Trophoblast cell (in vitro differentiated cells and primary cell): ENCODE data around the gene EBF3.

Experiments
- DNase-seq, 2 donors: peaks; one replicate each; pipeline ENCODE4 v3.0.0-alpha.2; 2016
- H2AFZ ChIP-seq: 2 replicates; pipeline ENCODE4 v1.6.1; 2013; ENCODE audit warnings: low read length, moderate library complexity, mild to moderate bottlenecking; ENCODE audit not compliant: insufficient read depth, poor library complexity
- H2AK5ac ChIP-seq: 2 replicates; pipeline ENCODE4 v1.6.1; 2013; ENCODE audit warnings: mild to moderate bottlenecking, low read length
- H2BK120ac ChIP-seq: 2 replicates; pipeline ENCODE4 v1.6.1; 2013; ENCODE audit warnings: low read length, mild to moderate bottlenecking, moderate library complexity; ENCODE audit not compliant: insufficient read depth, poor library complexity
- H2BK12ac ChIP-seq: 2 replicates; pipeline ENCODE4 v1.6.1; 2013; ENCODE audit warnings: mild to moderate bottlenecking, low read length, moderate library complexity
- H2BK5ac ChIP-seq: 2 replicates; pipeline ENCODE4 v1.6.1; 2013; ENCODE audit warnings: low read length, low read depth, moderate library complexity, mild to moderate bottlenecking; ENCODE audit not compliant: poor library complexity
- H3K14ac ChIP-seq: 2 replicates; pipeline ENCODE4 v1.6.1; 2013; ENCODE audit warnings: mild to moderate bottlenecking, low read length
- H3K18ac ChIP-seq: 2 replicates; pipeline ENCODE4 v1.6.1; 2013; ENCODE audit warnings: mild to moderate bottlenecking, low read length
- H3K23ac ChIP-seq: 2 replicates; pipeline ENCODE4 v1.6.1; 2013; ENCODE audit warnings: low read length
- H3K27ac ChIP-seq: 2 replicates; pipeline ENCODE4 v1.5.1; 2013; ENCODE audit warnings: low read depth, mild to moderate bottlenecking, inconsistent platforms, low read length, moderate library complexity
- H3K27me3 ChIP-seq: 2 replicates; pipeline ENCODE4 v1.6.1; 2013; ENCODE audit warnings: inconsistent platforms, mild to moderate bottlenecking, low read length, moderate library complexity; ENCODE audit not compliant: insufficient read depth
- H3K36me3 ChIP-seq, 2 experiments: 1 replicate in 1 of 2; 2 replicates in 1 of 2; pipeline ENCODE4 v1.6.1; 2013; ENCODE audit warnings: low read length in 2 of 2, mild to moderate bottlenecking in 2 of 2, moderate library complexity in 1 of 2; ENCODE audit not compliant: insufficient read depth in 2 of 2, control insufficient read depth in 1 of 2
- H3K4ac ChIP-seq: 2 replicates; pipeline ENCODE4 v1.6.1; 2013; ENCODE audit warnings: low read depth, mild to moderate bottlenecking, low read length, moderate library complexity
- H3K4me1 ChIP-seq, 2 experiments: 1 replicate in 1 of 2; 2 replicates in 1 of 2; pipeline ENCODE4 v1.6.1; 2013; ENCODE audit warnings: low read length in 2 of 2, mild to moderate bottlenecking in 2 of 2, moderate library complexity in 1 of 2; ENCODE audit not compliant: insufficient read depth in 2 of 2, control insufficient read depth in 1 of 2
- H3K4me2 ChIP-seq: 2 replicates; pipeline ENCODE4 v1.6.1; 2013; ENCODE audit warnings: inconsistent platforms, mild to moderate bottlenecking, low read length, moderate library complexity
- H3K4me3 ChIP-seq: 2 replicates; pipeline ENCODE4 v1.5.1; 2013; ENCODE audit warnings: mild to moderate bottlenecking, low read depth, low read length, inconsistent platforms
- H3K79me1 ChIP-seq: one replicate; pipeline ENCODE4 v1.6.1; 2013; ENCODE audit warnings: low read length
- H3K79me2 ChIP-seq: 2 replicates; pipeline ENCODE4 v1.6.1; 2013; ENCODE audit warnings: low read length, mild to moderate bottlenecking; ENCODE audit not compliant: control insufficient read depth, insufficient read depth, poor library complexity
- H3K9ac ChIP-seq: 2 replicates; pipeline ENCODE4 v1.6.1; 2013; ENCODE audit warnings: mild to moderate bottlenecking, low read length
- H3K9me3 ChIP-seq: 2 replicates; pipeline ENCODE4 v1.6.1; 2013; ENCODE audit warnings: low read depth, mild to moderate bottlenecking, control low read depth, inconsistent platforms, low read length; ENCODE audit not compliant: insufficient read depth
- H4K12ac ChIP-seq: 2 replicates; pipeline ENCODE4 v1.6.1; 2013; ENCODE audit warnings: low read depth, mild to moderate bottlenecking, low read length, moderate library complexity
- H4K8ac ChIP-seq: 2 replicates; pipeline ENCODE4 v1.6.1; 2013; ENCODE audit warnings: low read depth, mild to moderate bottlenecking, low read length, moderate library complexity
- H4K91ac ChIP-seq: one replicate; pipeline ENCODE4 v1.6.1; 2013; ENCODE audit warnings: low read depth, mild to moderate bottlenecking, low read length, moderate library complexity
- WGBS: extraction: QIAGEN DNeasy Blood & Tissue Kit; methylation state at CpG from one replicate; pipeline ENCODE4 v1.1.7; 2013; ENCODE audit warnings: missing lambda C conversion rate; ENCODE audit not compliant: insufficient read length, insufficient coverage; ENCODE audit errors: extremely low coverage; 5-methylcytosine and 5-hydroxymethylcytosine counted together

The EBF3 gene

DNA sequence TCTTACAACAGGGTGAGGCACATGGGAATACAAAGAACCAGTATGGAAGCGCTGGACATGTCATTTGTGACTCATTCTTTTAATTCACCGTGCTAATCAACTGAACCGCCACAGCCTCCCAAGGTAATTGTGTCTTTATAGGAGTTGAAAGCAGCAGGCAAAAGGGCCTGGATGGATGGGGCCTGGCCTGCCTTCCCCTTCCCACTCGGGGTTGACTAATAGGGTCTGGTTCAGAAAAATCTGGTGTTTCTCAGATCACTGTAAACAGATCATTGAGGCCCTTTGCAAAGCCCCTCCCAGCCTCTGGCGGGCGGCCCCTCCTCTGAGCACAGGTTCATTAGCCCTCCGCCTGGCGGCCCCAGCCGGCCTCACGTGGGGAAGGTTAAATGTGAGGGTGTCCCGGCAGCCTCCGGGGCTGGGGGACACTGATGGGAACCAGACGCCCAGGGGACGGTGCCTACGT lies 100.8 kb downstream of the EBF3 start:
- H2BK5ac ChIP-seq, result no peak overlapping the region
- no peaks in the 10 kb centered on the region for H3K79me1 ChIP-seq
- H3K79me2 ChIP-seq, result no peaks in the 10 kb centered on the region
- H2AK5ac ChIP-seq, result no peak overlapping the region
- no peak overlapping the region for H4K8ac ChIP-seq
- no peaks in the 10 kb centered on the region for H3K27me3 ChIP-seq
- H4K91ac ChIP-seq, result no peak overlapping the region
- no peak overlapping the region for H3K4me2 ChIP-seq
- no peak overlapping the region for H3K4ac ChIP-seq
- H3K4me3 ChIP-seq, result no peak overlapping the region
- H3K27ac ChIP-seq, result no peak overlapping the region
- H3K23ac ChIP-seq, result no peak overlapping the region
- DNase-seq, result no peak
- H3K18ac ChIP-seq, result no peak overlapping the region
- no peak overlapping the region for H2BK120ac ChIP-seq
- H3K14ac ChIP-seq, result no peak overlapping the region
- no peak overlapping the region for H3K9ac ChIP-seq
- no CpG with 5 or more reads among the region's 15 CpGs for whole genome bisulfite sequencing
- H3K9me3 ChIP-seq, result no peaks in the 10 kb centered on the region
- H3K4me1 ChIP-seq, result peaks cover 0 to 3% of the 10 kb centered on the region in 2 experiments
- no peak overlapping the region for H4K12ac ChIP-seq
- no peak overlapping the region for H2AFZ ChIP-seq
- no peaks in the 10 kb centered on the region for H3K36me3 ChIP-seq
- H2BK12ac ChIP-seq, result no peak overlapping the region

DNA sequence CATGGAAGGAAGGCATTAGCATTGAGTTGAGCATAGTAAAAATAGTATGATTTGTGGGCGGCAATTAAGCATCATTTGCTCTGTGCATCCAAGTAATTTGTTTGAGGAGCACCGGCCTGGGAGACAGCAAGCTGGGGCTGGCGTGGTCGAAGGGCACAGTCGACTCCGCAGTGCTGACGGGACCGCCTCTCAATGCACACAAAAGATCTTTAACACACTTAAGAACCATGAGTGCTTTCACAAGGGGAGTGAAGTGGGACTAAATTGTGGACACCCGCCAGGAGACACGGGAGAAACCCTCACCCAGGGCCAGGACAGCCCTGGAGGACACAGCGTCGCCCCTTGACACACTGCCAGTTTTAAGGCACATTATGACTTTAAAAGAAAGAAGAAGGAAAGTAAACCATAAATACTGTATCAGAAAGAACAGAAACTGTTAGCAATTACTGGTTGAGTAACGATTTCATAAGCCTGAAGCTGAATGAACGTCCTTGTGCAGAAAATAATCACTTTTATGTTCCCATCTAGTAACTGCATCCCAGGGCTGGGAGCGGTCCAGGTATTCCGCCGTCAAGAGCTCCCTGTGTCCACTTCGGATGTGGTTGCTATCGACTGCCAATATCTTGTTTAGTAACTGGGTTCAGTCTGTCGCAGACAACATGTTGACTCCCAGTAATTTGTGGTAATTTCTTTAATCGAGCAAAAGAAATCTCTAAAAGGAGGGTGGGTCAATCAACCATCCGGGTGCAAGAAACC lies 102.1 kb downstream of the EBF3 start:
- Histone ChIP-seq H2AFZ (no peak overlapping the region), H3K36me3 (no peaks in the 10 kb centered on the region), H3K9ac (no peak overlapping the region), H3K23ac (no peak overlapping the region), H3K4me3 (no peak overlapping the region), H2BK12ac (no peak overlapping the region), H3K14ac (no peak overlapping the region), H2BK5ac (no peak overlapping the region), H4K12ac (no peak overlapping the region), H3K18ac (no peak overlapping the region), H4K91ac (no peak overlapping the region), H2BK120ac (no peak overlapping the region), H3K27ac (no peak overlapping the region), H2AK5ac (no peak overlapping the region), H3K4me1 (peaks cover 0 to 3% of the 10 kb centered on the region in 2 experiments), H3K4ac (no peak overlapping the region), H3K27me3 (no peaks in the 10 kb centered on the region), H3K79me1 (no peaks in the 10 kb centered on the region), H3K9me3 (no peaks in the 10 kb centered on the region), H4K8ac (no peak overlapping the region), H3K4me2 (no peak overlapping the region), H3K79me2 (no peaks in the 10 kb centered on the region)
- no CpG with 5 or more reads among the region's 22 CpGs for WGBS
- no peak for DNase-seq

DNA sequence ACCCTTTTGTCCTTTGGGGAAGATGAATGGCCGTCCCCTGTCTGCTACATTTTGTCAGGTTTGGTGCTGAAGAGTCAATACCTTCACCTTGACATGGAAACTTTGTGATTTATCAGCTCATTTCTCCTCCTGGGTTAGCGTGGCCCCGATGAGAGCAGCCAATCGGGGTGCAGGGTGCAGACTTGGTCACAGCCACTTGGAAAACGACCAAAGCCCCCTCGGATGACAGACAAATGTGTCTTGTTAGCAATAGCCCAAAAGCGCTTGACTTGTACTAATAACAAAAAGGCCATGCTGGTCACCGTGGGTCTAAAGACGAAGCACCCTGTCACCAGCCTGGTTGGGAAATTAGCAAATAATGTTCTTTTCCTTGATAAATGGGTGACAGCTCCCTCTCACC lies 103.7 kb downstream of the EBF3 start:
- Histone ChIP-seq H2BK120ac (no peak overlapping the region), H3K27me3 (no peaks in the 10 kb centered on the region), H3K4me2 (no peak overlapping the region), H4K91ac (no peak overlapping the region), H3K14ac (no peak overlapping the region), H4K12ac (no peak overlapping the region), H3K4me1 (peaks cover 0 to 3% of the 10 kb centered on the region in 2 experiments), H2BK12ac (no peak overlapping the region), H4K8ac (no peak overlapping the region), H3K9ac (no peak overlapping the region), H3K4me3 (no peak overlapping the region), H3K27ac (no peak overlapping the region), H3K23ac (no peak overlapping the region), H3K9me3 (peaks cover 4% of the 10 kb centered on the region), H3K79me2 (no peaks in the 10 kb centered on the region), H2AFZ (no peak overlapping the region), H2BK5ac (no peak overlapping the region), H3K79me1 (no peaks in the 10 kb centered on the region), H3K18ac (no peak overlapping the region), H3K4ac (no peak overlapping the region), H2AK5ac (no peak overlapping the region), H3K36me3 (no peaks in the 10 kb centered on the region)
- DNase-seq, result no peak
- WGBS, result no CpG with 5 or more reads among the region's 9 CpGs

DNA sequence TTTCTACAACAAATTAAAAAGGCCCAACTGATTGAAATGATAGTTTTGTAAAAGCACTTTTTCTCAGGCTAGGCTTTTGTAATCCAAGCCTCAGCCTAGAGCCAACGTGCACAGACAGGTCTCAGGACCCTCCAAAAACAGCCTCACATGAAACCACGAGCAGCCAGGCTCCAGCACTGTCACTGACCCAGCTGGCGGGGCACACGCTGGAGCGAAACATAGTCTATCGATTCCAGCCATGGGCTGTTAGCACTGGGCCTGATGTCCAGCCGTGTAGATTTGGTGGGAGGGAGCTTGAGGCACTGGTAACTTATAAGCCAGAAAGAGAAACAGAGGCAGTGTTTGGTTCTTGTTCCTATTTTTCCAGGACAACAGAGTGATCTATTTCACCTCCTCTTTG lies 104.5 kb downstream of the EBF3 start:
- Histone ChIP-seq H4K8ac (no peak overlapping the region), H2BK12ac (no peak overlapping the region), H3K9ac (no peak overlapping the region), H3K79me1 (no peaks in the 10 kb centered on the region), H3K4me3 (no peak overlapping the region), H3K4me1 (peaks cover 0 to 3% of the 10 kb centered on the region in 2 experiments), H3K27ac (no peak overlapping the region), H3K79me2 (no peaks in the 10 kb centered on the region), H3K14ac (no peak overlapping the region), H3K9me3 (peaks cover 4% of the 10 kb centered on the region), H4K91ac (no peak overlapping the region), H3K4me2 (no peak overlapping the region), H3K18ac (no peak overlapping the region), H3K4ac (no peak overlapping the region), H2BK120ac (no peak overlapping the region), H3K36me3 (no peaks in the 10 kb centered on the region), H2AK5ac (no peak overlapping the region), H4K12ac (no peak overlapping the region), H3K23ac (no peak overlapping the region), H2AFZ (no peak overlapping the region), H2BK5ac (no peak overlapping the region), H3K27me3 (no peaks in the 10 kb centered on the region)
- DNase-seq, result no peak
- WGBS, result no CpG with 5 or more reads among the region's 7 CpGs
